ENCODE data around the gene HERC2.

GRCh38 chr15:28078191-28078719 is 243.7 kb downstream of the HERC2 start:
- TF ChIP-seq CTCF (IDR thresholded peaks at IDR 0.05) (no peak), POLR2AphosphoS5 (IDR thresholded peaks at IDR 0.05) (no peak)
